Liver (tissue), 9 donors: Measurements from ENCODE around the gene PLCB4. TPM values are rescaled to one million over a fixed set of nuclear protein-coding genes. Genes with fewer than 3 reads are reported as not detected.

Experiments
- DNase-seq: peaks from one replicate; pipeline ENCODE4 v3.0.0-alpha.2; 2017; ENCODE audit warnings: low spot score
- H3K27ac ChIP-seq, 2 donors: one replicate each; pipeline ENCODE4 v1.7.0; 2013; ENCODE audit warnings: inconsistent platforms in 2 of 2, low read length in 2 of 2, control low read depth in 1 of 2, low read depth in 1 of 2, mild to moderate bottlenecking in 1 of 2
- H3K27me3 ChIP-seq, 4 donors: one replicate each; pipeline versions ENCODE4 v1.6.1 to v1.7.0; 2013; ENCODE audit warnings: low read length in 3 of 4, inconsistent platforms in 1 of 4, mild to moderate bottlenecking in 1 of 4, moderate library complexity in 1 of 4; ENCODE audit not compliant: control insufficient read depth in 4 of 4, insufficient read depth in 4 of 4
- H3K36me3 ChIP-seq, 4 donors: one replicate each; pipeline versions ENCODE4 v1.6.1 to v1.7.0; 2013; ENCODE audit warnings: low read length in 3 of 4, mild to moderate bottlenecking in 3 of 4, low read depth in 1 of 4, moderate library complexity in 1 of 4; ENCODE audit not compliant: control insufficient read depth in 4 of 4, insufficient read depth in 3 of 4
- H3K4me1 ChIP-seq, 4 donors: one replicate each; pipeline versions ENCODE4 v1.6.1 to v1.7.0; 2013; ENCODE audit warnings: low read length in 3 of 4, mild to moderate bottlenecking in 3 of 4, moderate library complexity in 1 of 4; ENCODE audit not compliant: control insufficient read depth in 4 of 4, insufficient read depth in 4 of 4
- H3K4me3 ChIP-seq, 3 donors: one replicate each; pipeline versions ENCODE4 v1.6.1 to v1.7.0; 2013; ENCODE audit warnings: low read length in 3 of 3, control low read depth in 1 of 3, low read depth in 1 of 3, mild to moderate bottlenecking in 1 of 3
- H3K9ac ChIP-seq, 2 donors: one replicate each; pipeline ENCODE4 v1.7.0; 2013; ENCODE audit warnings: low read length in 2 of 2, mild to moderate bottlenecking in 2 of 2, moderate library complexity in 2 of 2, control low read depth in 1 of 2, low read depth in 1 of 2
- H3K9me3 ChIP-seq, 4 donors: one replicate each; pipeline versions ENCODE4 v1.6.1 to v1.7.0; 2013; ENCODE audit warnings: low read length in 3 of 4; ENCODE audit not compliant: control insufficient read depth in 4 of 4
- CTCF ChIP-seq: fragments of 150-350 bp; IDR thresholded peaks from 2 replicates; pipeline ENCODE4 v1.5.1; 2017; ENCODE audit warnings: improper control_type of control experiment, low read depth, low read length; ENCODE audit not compliant: missing input control
- EGR1 ChIP-seq, 2 donors: IDR thresholded peaks; 2 replicates each; pipeline ENCODE4 v1.6.1; 2016 to 2018; ENCODE audit warnings: antibody characterized with exemption in 2 of 2, low read depth in 2 of 2
- FOXA1 ChIP-seq: IDR thresholded peaks from 2 replicates; pipeline ENCODE4 v1.6.1; 2016; ENCODE audit warnings: antibody characterized with exemption
- GABPA ChIP-seq, 2 donors: IDR thresholded peaks in 1 of 2; conservative IDR thresholded peaks in 1 of 2; 2 replicates each; pipeline ENCODE4 v1.6.1; 2016; ENCODE audit warnings: antibody characterized with exemption in 2 of 2, mild to moderate bottlenecking in 1 of 2, moderate library complexity in 1 of 2
- HNF4A ChIP-seq, 2 donors: conservative IDR thresholded peaks; 2 replicates each; pipeline ENCODE4 v1.6.1; 2016; ENCODE audit warnings: antibody characterized with exemption in 2 of 2, mild to moderate bottlenecking in 2 of 2
- HNF4G ChIP-seq: IDR thresholded peaks from 2 replicates; pipeline ENCODE4 v1.6.1; 2016; ENCODE audit warnings: antibody characterized with exemption
- JUND ChIP-seq, 2 donors: IDR thresholded peaks; 2 replicates each; pipeline ENCODE4 v1.6.1; 2016; ENCODE audit warnings: antibody characterized with exemption in 2 of 2
- MAX ChIP-seq: IDR thresholded peaks from 2 replicates; pipeline ENCODE4 v1.6.1; 2016; ENCODE audit warnings: antibody characterized with exemption
- NR2F2 ChIP-seq: IDR thresholded peaks from 2 replicates; pipeline ENCODE4 v1.6.1; 2016; ENCODE audit warnings: antibody characterized with exemption
- RAD21 ChIP-seq, 2 donors: IDR thresholded peaks; 2 replicates each; pipeline ENCODE4 v1.6.1; 2016; ENCODE audit warnings: antibody characterized with exemption in 2 of 2, mild to moderate bottlenecking in 2 of 2
- REST ChIP-seq: IDR thresholded peaks from 2 replicates; pipeline ENCODE4 v1.6.1; 2016; ENCODE audit warnings: antibody characterized with exemption, mild to moderate bottlenecking
- RXRA ChIP-seq, 2 donors: IDR thresholded peaks; 2 replicates each; pipeline ENCODE4 v1.6.1; 2017 to 2018; ENCODE audit warnings: antibody characterized with exemption in 2 of 2, mild to moderate bottlenecking in 1 of 2
- SP1 ChIP-seq: IDR thresholded peaks from 2 replicates; pipeline ENCODE4 v1.6.1; 2018; ENCODE audit warnings: antibody characterized with exemption, mild to moderate bottlenecking
- TAF1 ChIP-seq: conservative IDR thresholded peaks from 2 replicates; pipeline ENCODE4 v1.6.1; 2016; ENCODE audit warnings: antibody characterized with exemption, mild to moderate bottlenecking
- YY1 ChIP-seq: IDR thresholded peaks from 2 replicates; pipeline ENCODE4 v1.6.1; 2016; ENCODE audit warnings: antibody characterized with exemption, mild to moderate bottlenecking
- ZBTB33 ChIP-seq: IDR thresholded peaks from 2 replicates; pipeline ENCODE4 v1.6.1; 2016; ENCODE audit warnings: antibody characterized with exemption
- WGBS: extraction: QIAGEN DNeasy Blood & Tissue Kit; methylation state at CpG from one replicate; pipeline ENCODE4 v1.1.7; 2013; 5-methylcytosine and 5-hydroxymethylcytosine counted together
- polyA plus RNA-seq, 2 donors: library from polyadenylated mRNA; stranded (reverse) in 1 of 2; unstranded in 1 of 2; fragments of 200-250 nt in 1 of 2; fragments of >200 nt in 1 of 2; fragmentation: Nextera tagmentation in 1 of 2; extraction: Ambion mirVana in 1 of 2; gene quantifications; one replicate each; pipeline versions ENCODE4 v1.2.1 to v1.2.3, GENCODE V29; 2013 to 2015
- total RNA-seq, 2 donors: library from RNA; depleted of rRNA; stranded (reverse); fragments of >200 nt; gene quantifications; one replicate each; pipeline ENCODE4 v1.2.3, GENCODE V29; 2014
- donor health status: healthy.
- donor health status: healthy.
- donor health status: healthy.
- donor health status: healthy.
- donor health status: healthy.

PLCB4 gene
- total and polyA plus RNA-seq, 4 donors = 0.14 to 0.67 (median 0.30) TPM

- TF ChIP-seq ZBTB33 = no peak
- no peak for TF ChIP-seq GABPA (IDR thresholded peaks at IDR 0.05 in 1 of 2, conservative IDR thresholded peaks at IDR 0.05 in 1 of 2)
- TF ChIP-seq REST = no peak
- TF ChIP-seq SP1 = no peak
These were observed 14.7 kb upstream of the PLCB4 start (continued) for GRCh38 chr20:9054176-9054575.

- Histone ChIP-seq H3K27ac (no peak overlapping the region), H3K4me1 (no peaks in the 10 kb centered on the region), H3K9me3 (no peaks in the 10 kb centered on the region), H3K4me3 (no peak overlapping the region), H3K36me3 (no peaks in the 10 kb centered on the region), H3K9ac (no peak overlapping the region), H3K27me3 (no peaks in the 10 kb centered on the region)
- no peak for DNase-seq
- TF ChIP-seq SP1 = no peak
- no peak for TF ChIP-seq HNF4A (conservative IDR thresholded peaks at IDR 0.05)
- TF ChIP-seq TAF1 = no peak
- no peak for TF ChIP-seq RXRA (IDR thresholded peaks at IDR 0.05)
- no peak for TF ChIP-seq ZBTB33
- TF ChIP-seq HNF4G = no peak
- TF ChIP-seq MAX = no peak
- no peak for TF ChIP-seq EGR1 (IDR thresholded peaks at IDR 0.05; ENCODE audit: low read depth in 2 of 2)
- no peak for TF ChIP-seq YY1
- WGBS = 84% methylated on average over 6 of the region's 6 CpGs
These were observed 9.0 kb upstream of the PLCB4 start for GRCh38 chr20:9059931-9060330.

- 81% methylated on average over 1 of the region's 1 CpG for WGBS
These were observed 7.5 kb upstream of the PLCB4 start for GRCh38 chr20:9061434-9061833.

More at GRCh38 chr20:9061434-9061833, 7.5 kb upstream of the PLCB4 start:
- H3K9ac ChIP-seq = no peak overlapping the region
- H3K4me1 ChIP-seq = no peaks in the 10 kb centered on the region
- H3K36me3 ChIP-seq = no peaks in the 10 kb centered on the region
- H3K27ac ChIP-seq = no peak overlapping the region
- no peak for DNase-seq
- no peaks in the 10 kb centered on the region for H3K27me3 ChIP-seq
- H3K4me3 ChIP-seq = no peak overlapping the region
- H3K9me3 ChIP-seq = no peaks in the 10 kb centered on the region
- no peak for TF ChIP-seq NR2F2
- TF ChIP-seq FOXA1 = no peak
- TF ChIP-seq JUND (IDR thresholded peaks at IDR 0.05) = no peak
- no peak for TF ChIP-seq EGR1 (IDR thresholded peaks at IDR 0.05; ENCODE audit: low read depth in 2 of 2)
- TF ChIP-seq CTCF = no peak
- no peak for TF ChIP-seq SP1
- TF ChIP-seq RAD21 (IDR thresholded peaks at IDR 0.05) = no peak
- no peak for TF ChIP-seq GABPA (IDR thresholded peaks at IDR 0.05 in 1 of 2, conservative IDR thresholded peaks at IDR 0.05 in 1 of 2)
- TF ChIP-seq HNF4G = no peak
